ENCODE measurements around the gene TMPRSS15. TPM values are rescaled to one million over a fixed set of nuclear protein-coding genes. Genes with fewer than 3 reads are reported as not detected.

TMPRSS15 gene
- total and polyA plus RNA-seq, 12 donors = not detected

- TF ChIP-seq CTCF (IDR thresholded peaks at IDR 0.05) (no peak), POLR2A (IDR thresholded peaks at IDR 0.05) (no peak)
- WGBS, 4 donors = 44 to 68% (median 66%) methylated on average over 1 of the region's 1 CpG
- H3K9me3 ChIP-seq (replicated peaks in 1 of 3) = peaks cover 0 to 6% (median 0%) of the 10 kb centered on the region in 3 donors
- H3K4me1 ChIP-seq (replicated peaks in 1 of 2) = no peaks in the 10 kb centered on the region
- H3K27ac ChIP-seq = no peak overlapping the region
- H3K36me3 ChIP-seq (replicated peaks in 1 of 2) = no peaks in the 10 kb centered on the region
- H3K4me3 ChIP-seq = no peak overlapping the region
- no peaks in the 10 kb centered on the region for H3K27me3 ChIP-seq
- intact Hi-C loops (cut with DNase I) = no loop called here
- DNase-seq = no peak
Observed at GRCh38 chr21:18222346-18222745, 181.2 kb downstream of the TMPRSS15 start.

GRCh38 chr21:18220498-18220897, 183.1 kb downstream of the TMPRSS15 start:
- H3K36me3 ChIP-seq (replicated peaks in 1 of 2) = no peaks in the 10 kb centered on the region
- no peak for TF ChIP-seq POLR2A (IDR thresholded peaks at IDR 0.05)
- TF ChIP-seq CTCF (IDR thresholded peaks at IDR 0.05) = no peak
- H3K9me3 ChIP-seq (replicated peaks in 1 of 3) = peaks cover 0 to 6% (median 0%) of the 10 kb centered on the region in 3 donors
- H3K27ac ChIP-seq = no peak overlapping the region
- no peaks in the 10 kb centered on the region for H3K27me3 ChIP-seq
- H3K4me3 ChIP-seq = no peak overlapping the region
- no peak for DNase-seq
- intact Hi-C loops (cut with DNase I) = no loop called here
- H3K4me1 ChIP-seq (replicated peaks in 1 of 2) = no peaks in the 10 kb centered on the region

Other genes starting within 250 kb of the TMPRSS15 start
- 1 to 10 TPM in 2 of 9 donors, under 1 TPM in 5, not detected in 2; 0.14 to 1.6 (median 0.32) TPM for gene CHODL, start 159.0 kb downstream of the TMPRSS15 start, total RNA-seq
- under 1 TPM; 0.40 to 0.61 (median 0.53) TPM for gene CHODL, start 159.0 kb downstream of the TMPRSS15 start, polyA plus RNA-seq

Data from adrenal gland (tissue), 12 donors.